Vagina (tissue), 2 donors: ENCODE measurements around the gene TPST2. TPM values are rescaled to one million over a fixed set of nuclear protein-coding genes. Genes with fewer than 3 reads are reported as not detected.

Source experiments
- DNase-seq, 2 donors: peaks; one replicate each; pipeline ENCODE4 v3.0.0-alpha.2; 2017; ENCODE audit errors: extremely low spot score in 2 of 2
- H3K27ac ChIP-seq: fragments of 200-600 bp; sonication (generic); one replicate; pipeline ENCODE4 v1.5.1; 2019
- H3K27me3 ChIP-seq: fragments of 200-600 bp; sonication (generic); one replicate; pipeline ENCODE4 v1.5.1; 2019
- H3K36me3 ChIP-seq, 2 donors: fragments of 200-600 bp; sonication (generic); one replicate each; pipeline ENCODE4 v1.5.1; 2017 to 2019
- H3K4me1 ChIP-seq: fragments of 200-600 bp; sonication (generic); one replicate; pipeline ENCODE4 v1.5.1; 2019
- H3K4me3 ChIP-seq, 2 donors: fragments of 200-600 bp; sonication (generic); 1 replicate in 1 of 2; 2 replicates in 1 of 2; pipeline ENCODE4 v1.5.1; 2016 to 2019
- H3K9me3 ChIP-seq: fragments of 200-600 bp; sonication (generic); one replicate; pipeline ENCODE4 v1.5.1; 2019
- POLR2A ChIP-seq, 2 donors: fragments of 450-650 bp; IDR thresholded peaks; one replicate each; pipeline ENCODE4 v1.6.1; 2017; ENCODE audit warnings: antibody characterized with exemption in 2 of 2, mild to moderate bottlenecking in 2 of 2, moderate library complexity in 2 of 2
- POLR2AphosphoS5 ChIP-seq, 2 donors: sonication (generic); formaldehyde crosslinking; IDR thresholded peaks; one replicate each; pipeline ENCODE4 v1.9.0; 2017; ENCODE audit warnings: antibody characterized with exemption in 2 of 2, mild to moderate bottlenecking in 2 of 2, low read depth in 1 of 2; ENCODE audit not compliant: insufficient read depth in 1 of 2
- intact Hi-C: fragments of 100-400 bp; cut with DNase I; formaldehyde crosslinking; loops from one replicate; pipeline ENCODE4 v1.15.1; 2023
- total RNA-seq: library from RNA; depleted of rRNA; stranded (reverse); fragments of >200 nt; gene quantifications from one replicate; pipeline ENCODE4 v1.2.3, GENCODE V29; 2016
- TF ChIP-seq, protein P1 (sequence below), 3 experiments: fragments of 450-650 bp in 2 of 3; fragments of 200-600 bp in 1 of 3; sonication (generic) in 1 of 3; IDR thresholded peaks; one replicate each; pipeline ENCODE4 v1.5.1; 2017 to 2019; ENCODE audit warnings: antibody characterized with exemption in 3 of 3, mild to moderate bottlenecking in 2 of 3, moderate library complexity in 2 of 3

TPST2 gene
- total RNA-seq, 1 donor from 2014 or later: 96.3 TPM

- no peak for DNase-seq
- no peak overlapping the region for H3K27ac ChIP-seq
- H3K36me3 ChIP-seq: no peaks in the 10 kb centered on the region
- H3K4me1 ChIP-seq: peaks cover 14% of the 10 kb centered on the region
- no peaks in the 10 kb centered on the region for H3K27me3 ChIP-seq
- TF ChIP-seq POLR2AphosphoS5 (IDR thresholded peaks at IDR 0.05; ENCODE audit: insufficient read depth in 1 of 2, low read depth in 1 of 2) (no peak), POLR2A (IDR thresholded peaks at IDR 0.05) (no peak)
- TF ChIP-seq, protein P1, sequence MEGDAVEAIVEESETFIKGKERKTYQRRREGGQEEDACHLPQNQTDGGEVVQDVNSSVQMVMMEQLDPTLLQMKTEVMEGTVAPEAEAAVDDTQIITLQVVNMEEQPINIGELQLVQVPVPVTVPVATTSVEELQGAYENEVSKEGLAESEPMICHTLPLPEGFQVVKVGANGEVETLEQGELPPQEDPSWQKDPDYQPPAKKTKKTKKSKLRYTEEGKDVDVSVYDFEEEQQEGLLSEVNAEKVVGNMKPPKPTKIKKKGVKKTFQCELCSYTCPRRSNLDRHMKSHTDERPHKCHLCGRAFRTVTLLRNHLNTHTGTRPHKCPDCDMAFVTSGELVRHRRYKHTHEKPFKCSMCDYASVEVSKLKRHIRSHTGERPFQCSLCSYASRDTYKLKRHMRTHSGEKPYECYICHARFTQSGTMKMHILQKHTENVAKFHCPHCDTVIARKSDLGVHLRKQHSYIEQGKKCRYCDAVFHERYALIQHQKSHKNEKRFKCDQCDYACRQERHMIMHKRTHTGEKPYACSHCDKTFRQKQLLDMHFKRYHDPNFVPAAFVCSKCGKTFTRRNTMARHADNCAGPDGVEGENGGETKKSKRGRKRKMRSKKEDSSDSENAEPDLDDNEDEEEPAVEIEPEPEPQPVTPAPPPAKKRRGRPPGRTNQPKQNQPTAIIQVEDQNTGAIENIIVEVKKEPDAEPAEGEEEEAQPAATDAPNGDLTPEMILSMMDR (IDR thresholded peaks at IDR 0.05): no peak
- no peaks in the 10 kb centered on the region for H3K9me3 ChIP-seq
- no peak overlapping the region for H3K4me3 ChIP-seq
- intact Hi-C loops: no loop called here
Measured at GRCh38 chr22:26549902-26550497, 39.9 kb downstream of the TPST2 start.

DNA sequence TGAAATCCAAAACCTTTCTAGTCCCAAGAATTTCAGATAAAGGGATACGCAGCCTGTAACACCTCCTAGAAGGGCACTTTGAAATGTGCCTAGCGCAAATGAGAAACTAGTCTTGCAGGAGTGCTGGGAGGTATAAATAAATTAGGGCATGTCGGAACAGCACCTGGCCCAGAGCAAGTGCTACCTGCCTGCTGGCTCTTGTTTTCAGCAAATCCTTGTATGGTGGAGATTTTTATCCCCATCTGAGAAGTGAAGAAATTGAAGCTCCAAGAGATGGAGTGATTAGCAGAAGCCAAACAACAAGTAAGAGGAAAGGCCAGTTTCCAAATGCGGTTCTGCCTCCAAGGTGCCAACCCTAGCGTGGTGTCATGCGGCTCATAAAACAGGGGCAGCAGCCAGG, 40.9 kb downstream of the TPST2 start:
- Histone ChIP-seq H3K27ac (no peak overlapping the region), H3K27me3 (no peaks in the 10 kb centered on the region), H3K36me3 (no peaks in the 10 kb centered on the region), H3K4me1 (peaks cover 14% of the 10 kb centered on the region), H3K4me3 (no peak overlapping the region), H3K9me3 (no peaks in the 10 kb centered on the region)
- TF ChIP-seq POLR2AphosphoS5 (IDR thresholded peaks at IDR 0.05; ENCODE audit: insufficient read depth in 1 of 2, low read depth in 1 of 2) (peak in 1 of 2 donors; percentile 57), POLR2A (IDR thresholded peaks at IDR 0.05) (no peak)
- TF ChIP-seq, protein P1 (IDR thresholded peaks at IDR 0.05): no peak
- intact Hi-C loops: no loop called here
- no peak for DNase-seq

DNA sequence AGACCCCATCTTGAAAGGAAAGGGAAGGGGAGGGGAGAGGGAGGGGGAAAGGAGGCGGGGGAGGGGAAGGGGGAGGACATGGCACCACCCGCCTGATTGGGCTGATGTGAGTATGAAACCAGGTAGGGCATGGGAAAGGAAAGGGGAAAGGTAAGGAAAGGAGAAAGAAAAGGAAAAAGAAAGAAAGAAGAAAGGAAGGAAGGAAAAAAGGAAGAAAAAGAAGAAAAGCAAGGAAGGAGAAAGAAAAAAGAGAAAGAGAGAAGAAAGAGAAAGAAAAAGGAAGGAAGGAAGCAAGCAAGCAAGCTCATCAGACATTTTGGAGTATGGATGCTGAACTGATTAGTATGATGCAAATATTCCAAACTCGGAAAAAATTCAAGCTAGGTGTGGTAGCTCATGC, 41.6 kb downstream of the TPST2 start:
- Histone ChIP-seq H3K27me3 (no peaks in the 10 kb centered on the region), H3K4me1 (peaks cover 14% of the 10 kb centered on the region), H3K27ac (no peak overlapping the region), H3K4me3 (no peak overlapping the region), H3K9me3 (no peaks in the 10 kb centered on the region), H3K36me3 (no peaks in the 10 kb centered on the region)
- no peak for DNase-seq
- TF ChIP-seq, protein P1 (IDR thresholded peaks at IDR 0.05): no peak
- no peak for TF ChIP-seq POLR2A (IDR thresholded peaks at IDR 0.05)
- no peak for TF ChIP-seq POLR2AphosphoS5 (IDR thresholded peaks at IDR 0.05; ENCODE audit: insufficient read depth in 1 of 2, low read depth in 1 of 2)
- intact Hi-C loops: no loop called here

DNA sequence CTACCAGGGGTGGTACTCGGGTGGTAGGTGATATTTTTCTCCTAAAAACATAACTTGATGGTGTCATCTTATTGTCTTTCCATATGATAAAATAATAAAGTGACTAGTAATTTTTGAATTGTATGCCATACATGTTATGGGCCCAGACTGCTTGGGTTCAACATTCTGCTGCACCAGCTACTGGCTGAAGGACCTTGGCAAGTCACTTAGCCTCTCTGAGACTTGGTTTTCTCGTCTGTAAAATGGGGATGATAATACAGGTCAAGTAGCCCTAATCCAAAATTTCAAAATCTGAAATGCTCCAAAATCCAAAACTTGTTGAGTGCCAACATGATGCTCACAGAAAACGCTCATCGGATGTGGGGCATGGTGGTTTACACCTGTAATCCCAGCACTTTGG, 42.1 kb downstream of the TPST2 start:
- no peak for DNase-seq
- no peak overlapping the region for H3K4me3 ChIP-seq
- intact Hi-C loops: no loop called here
- no peaks in the 10 kb centered on the region for H3K27me3 ChIP-seq
- no peak overlapping the region for H3K27ac ChIP-seq
- H3K4me1 ChIP-seq: peaks cover 14% of the 10 kb centered on the region
- TF ChIP-seq POLR2AphosphoS5 (IDR thresholded peaks at IDR 0.05; ENCODE audit: insufficient read depth in 1 of 2, low read depth in 1 of 2) (no peak), POLR2A (IDR thresholded peaks at IDR 0.05) (no peak)
- TF ChIP-seq, protein P1 (IDR thresholded peaks at IDR 0.05): no peak
- no peaks in the 10 kb centered on the region for H3K36me3 ChIP-seq
- H3K9me3 ChIP-seq: no peaks in the 10 kb centered on the region

- DNase-seq: no peak
- peaks cover 14% of the 10 kb centered on the region for H3K4me1 ChIP-seq
- no peaks in the 10 kb centered on the region for H3K27me3 ChIP-seq
- no peaks in the 10 kb centered on the region for H3K9me3 ChIP-seq
- H3K27ac ChIP-seq: no peak overlapping the region
- H3K4me3 ChIP-seq: no peak overlapping the region
- TF ChIP-seq, protein P1 (IDR thresholded peaks at IDR 0.05): no peak
- TF ChIP-seq POLR2AphosphoS5 (IDR thresholded peaks at IDR 0.05; ENCODE audit: insufficient read depth in 1 of 2, low read depth in 1 of 2): no peak
- TF ChIP-seq POLR2A (IDR thresholded peaks at IDR 0.05): no peak
- no peaks in the 10 kb centered on the region for H3K36me3 ChIP-seq
- intact Hi-C loops: no loop called here
Measured at GRCh38 chr22:26547426-26547825, 42.5 kb downstream of the TPST2 start.
